ENCODE results near the gene NECAB3.
A peak's percentile ranks its signal among the peaks of the same experiment; 100 is the strongest.

Gene NECAB3

DNA sequence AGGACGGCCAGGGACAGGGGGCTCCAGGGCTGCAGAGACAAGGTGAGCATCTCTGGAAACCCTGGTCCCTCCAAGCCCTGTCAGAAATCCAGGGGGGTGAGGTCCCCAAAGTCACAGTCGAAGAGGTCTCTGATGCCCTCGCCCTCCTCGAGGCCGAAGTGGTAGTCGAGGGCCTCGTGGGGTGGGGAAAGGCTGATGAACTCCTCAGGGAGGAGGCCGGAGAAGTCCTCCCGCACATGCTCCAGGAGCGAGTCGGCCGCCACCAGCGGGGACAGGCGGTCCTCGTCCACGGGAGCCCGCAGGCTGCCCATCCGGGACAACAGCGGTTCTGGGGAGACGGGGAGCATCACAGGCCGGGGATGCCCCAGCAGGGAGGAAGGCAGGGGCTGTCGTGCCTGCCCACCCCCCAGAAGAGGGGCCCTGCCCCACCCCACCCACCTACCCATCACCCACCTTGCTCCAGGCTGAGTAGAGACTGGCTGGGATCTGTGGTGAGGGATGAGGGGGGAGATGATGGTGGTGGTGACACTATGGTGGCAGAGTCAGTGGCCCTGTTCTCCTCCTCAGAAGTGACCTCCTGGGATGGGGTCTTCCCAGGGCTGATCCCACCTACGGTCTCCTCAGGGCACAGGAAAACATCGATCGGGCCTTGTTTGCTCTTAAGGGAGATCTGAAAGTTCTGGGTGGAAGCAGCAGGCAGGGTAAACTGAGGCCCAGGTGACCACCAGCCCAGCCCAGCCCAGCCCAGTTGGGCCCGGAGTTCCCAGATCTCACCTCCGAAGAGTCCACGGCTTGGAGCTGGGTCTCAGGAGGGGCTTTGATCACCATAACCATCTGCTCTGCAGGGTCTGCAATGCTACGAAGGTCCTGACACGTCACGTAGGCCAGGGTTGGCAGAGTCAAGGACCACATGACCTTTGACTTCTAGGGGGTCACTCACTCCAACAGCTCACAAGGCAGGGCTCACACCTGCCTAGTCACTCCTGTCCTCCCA, 2.7 kb upstream of the NECAB3 start:
- no peak for DNase-seq

DNA sequence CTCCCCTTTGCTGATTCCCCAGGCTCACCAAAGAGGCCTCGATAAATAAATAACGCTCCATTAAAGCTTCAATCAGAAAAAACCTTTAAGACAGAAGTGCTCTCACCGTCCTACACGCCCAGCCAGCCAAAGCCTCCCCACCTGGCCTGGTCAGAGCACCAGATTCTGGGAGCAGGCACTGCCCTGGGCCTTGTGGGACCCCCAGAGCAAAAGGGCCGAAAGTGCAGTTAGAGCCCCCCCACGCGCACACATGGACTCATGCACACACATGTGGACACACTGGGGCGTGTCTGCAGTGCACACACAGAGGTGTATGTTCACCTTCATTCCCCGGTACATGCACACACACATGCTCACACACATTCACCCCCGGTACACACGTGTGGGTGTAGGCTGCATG, 1.9 kb upstream of the NECAB3 start:
- no peak for DNase-seq

DNA sequence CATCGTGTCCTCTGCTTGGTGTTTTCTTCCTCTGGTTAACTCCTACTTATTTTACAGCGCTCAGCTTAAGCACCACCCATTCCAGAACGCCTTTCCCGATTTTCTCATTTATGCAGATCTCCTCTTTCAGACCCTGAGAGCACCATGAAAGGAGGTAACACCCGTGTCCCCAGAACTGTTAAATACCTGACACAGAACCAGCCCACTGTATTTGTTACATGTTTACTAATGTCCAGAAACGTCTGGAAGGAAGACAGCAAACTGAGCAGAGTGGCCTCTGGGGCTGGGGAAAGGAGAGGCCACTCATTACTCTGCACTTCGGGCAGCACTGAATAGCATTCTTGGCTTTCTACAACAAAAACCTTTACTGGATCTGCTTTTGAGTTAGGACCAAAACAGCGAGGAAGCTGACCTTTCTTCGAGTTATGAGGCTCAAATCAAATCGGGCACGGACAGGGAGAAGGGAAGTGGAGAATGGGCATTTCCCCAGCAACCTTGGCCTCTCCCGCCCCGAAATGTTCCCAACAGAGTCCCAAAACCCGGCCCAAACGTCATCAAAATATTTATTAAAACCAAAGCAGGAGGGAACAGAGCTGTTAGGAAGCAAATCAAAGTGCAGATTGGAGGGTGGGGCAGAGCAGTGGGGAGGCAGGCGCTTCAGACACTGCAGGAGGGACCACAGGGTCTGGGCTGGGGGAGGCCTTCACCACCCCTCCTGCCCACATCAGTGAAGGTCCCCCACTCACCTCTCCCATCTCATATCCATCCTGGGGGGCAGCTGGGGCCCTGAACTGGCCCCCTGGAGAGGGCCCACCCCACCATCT, 1.1 kb upstream of the NECAB3 start:
- DNase-seq = no peak

DNA sequence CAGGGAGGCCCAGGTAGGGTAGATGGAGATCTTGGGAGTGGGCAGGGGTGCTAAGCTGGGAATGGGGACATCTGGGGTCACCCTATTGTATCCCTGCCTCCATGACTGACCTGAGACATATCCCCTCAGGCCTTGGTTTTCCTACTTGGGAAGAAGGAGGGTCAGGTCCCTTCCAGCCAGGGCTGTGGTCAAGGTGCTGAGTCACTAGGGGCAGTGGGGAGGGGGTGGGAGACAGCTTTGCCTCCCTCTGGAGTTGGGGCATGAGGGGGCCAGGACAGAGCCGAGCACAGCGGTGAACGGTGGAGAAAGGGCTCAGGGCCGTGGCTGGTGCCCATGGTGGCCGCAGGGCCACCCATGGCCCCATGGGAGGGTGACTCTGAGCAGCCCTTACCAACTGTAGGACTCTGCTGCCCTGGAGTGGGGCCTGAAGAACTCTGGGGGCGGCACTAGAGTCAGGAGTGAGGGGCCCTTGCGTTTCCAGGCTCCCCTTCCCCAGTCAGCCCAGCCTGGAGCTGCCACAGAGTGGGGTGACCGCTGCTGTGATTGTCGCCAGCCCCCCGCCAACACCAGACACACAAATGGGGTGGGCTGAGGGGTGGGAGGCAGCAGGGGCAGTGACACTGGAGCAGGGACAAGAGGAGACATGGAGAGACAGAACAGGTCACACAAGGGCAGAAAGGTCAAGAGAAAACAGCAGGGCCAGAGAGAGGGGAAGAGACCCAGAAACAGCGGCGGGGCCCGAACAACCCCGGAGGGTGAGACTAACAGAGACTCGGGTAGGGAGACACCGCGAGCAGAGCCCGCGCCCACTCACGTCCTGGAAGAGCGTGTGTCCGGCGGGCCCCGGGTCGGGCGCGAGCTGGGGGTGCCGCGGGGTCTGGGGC, 576 bp downstream of the NECAB3 start:
- no peak for DNase-seq

DNA sequence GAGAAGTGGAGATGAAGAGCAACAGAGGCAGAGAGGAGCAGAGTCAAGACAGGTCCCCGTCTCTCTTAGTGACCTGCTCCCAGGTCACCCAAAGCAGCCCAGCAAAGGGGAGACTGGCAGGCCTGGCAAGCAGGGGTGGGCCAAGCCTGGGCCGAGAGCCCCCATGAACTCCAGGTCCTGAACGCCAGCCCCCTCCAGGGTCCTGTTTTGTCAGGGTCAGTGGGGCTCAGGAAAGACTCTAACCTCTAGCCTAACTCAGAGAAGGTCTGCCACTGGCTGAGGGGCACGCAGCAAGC, 1.2 kb downstream of the NECAB3 start:
- DNase-seq = no peak

DNA sequence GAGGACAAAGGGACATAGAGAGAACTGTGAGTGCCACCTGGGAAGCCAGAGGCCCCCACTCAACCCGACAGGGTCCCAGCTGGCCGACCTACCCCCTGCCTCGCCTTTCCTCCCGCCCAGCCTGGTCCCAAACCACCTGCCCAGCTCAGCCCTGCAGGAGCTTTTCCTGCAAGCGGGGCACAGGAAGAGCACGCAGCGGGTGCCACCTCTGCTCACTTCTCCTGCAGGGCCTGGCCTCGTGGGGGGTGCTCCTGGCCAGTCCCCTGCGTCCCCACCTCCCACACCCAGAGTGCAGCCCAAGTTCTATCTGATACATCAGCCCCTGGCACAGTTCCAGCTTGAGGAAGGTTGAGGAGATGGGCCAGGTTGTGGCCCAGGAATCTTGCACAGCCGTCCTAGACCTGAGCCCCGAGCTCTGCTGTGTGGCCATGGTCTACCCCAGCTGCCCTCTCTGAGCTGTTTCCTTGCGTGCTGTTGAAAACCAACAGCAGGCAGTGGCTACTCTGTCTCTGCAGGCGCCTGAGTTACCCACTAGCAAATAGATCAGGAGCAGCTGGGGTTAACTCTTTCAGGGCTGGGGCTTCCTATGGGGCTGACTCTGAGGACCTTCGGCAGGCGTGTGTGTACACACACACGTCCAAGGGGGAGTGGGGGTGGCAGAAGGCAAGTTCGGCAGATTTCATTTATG, 1.7 kb downstream of the NECAB3 start:
- DNase-seq = no peak

DNA sequence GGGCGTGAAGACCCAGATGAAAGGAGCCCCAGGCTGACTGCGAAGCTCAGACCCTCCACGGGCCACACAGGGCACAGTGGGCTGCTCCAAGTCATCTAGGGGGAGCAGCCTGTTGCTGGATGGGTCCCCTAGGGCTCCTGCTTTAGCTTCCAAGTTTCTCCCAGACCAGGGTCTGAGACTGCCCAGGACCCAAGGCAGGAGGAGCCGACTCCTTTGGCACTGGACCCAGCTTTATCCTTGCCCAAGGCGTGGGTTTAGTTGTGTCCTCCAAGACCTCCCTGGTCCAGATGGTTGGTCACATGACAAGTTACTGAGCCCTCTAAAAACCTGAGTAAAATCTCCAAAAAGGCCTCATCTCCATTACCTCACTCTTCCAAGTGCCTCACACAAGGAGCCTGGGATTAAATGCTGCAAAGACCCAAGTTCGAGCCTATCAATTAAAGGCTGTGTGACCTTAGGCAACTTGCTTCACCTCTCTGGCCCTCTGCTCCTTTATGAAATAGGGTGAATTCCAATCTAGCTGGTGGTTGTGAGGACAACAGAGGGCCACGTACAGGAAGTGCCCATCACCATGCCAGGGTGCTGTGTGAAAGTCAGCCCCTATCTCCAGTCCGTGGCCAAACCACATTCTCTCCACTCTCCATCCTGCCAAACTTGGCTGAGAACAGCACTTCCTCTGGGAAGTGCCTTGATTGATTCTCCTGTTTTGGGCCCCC, 2.5 kb downstream of the NECAB3 start:
- DNase-seq = no peak

DNA sequence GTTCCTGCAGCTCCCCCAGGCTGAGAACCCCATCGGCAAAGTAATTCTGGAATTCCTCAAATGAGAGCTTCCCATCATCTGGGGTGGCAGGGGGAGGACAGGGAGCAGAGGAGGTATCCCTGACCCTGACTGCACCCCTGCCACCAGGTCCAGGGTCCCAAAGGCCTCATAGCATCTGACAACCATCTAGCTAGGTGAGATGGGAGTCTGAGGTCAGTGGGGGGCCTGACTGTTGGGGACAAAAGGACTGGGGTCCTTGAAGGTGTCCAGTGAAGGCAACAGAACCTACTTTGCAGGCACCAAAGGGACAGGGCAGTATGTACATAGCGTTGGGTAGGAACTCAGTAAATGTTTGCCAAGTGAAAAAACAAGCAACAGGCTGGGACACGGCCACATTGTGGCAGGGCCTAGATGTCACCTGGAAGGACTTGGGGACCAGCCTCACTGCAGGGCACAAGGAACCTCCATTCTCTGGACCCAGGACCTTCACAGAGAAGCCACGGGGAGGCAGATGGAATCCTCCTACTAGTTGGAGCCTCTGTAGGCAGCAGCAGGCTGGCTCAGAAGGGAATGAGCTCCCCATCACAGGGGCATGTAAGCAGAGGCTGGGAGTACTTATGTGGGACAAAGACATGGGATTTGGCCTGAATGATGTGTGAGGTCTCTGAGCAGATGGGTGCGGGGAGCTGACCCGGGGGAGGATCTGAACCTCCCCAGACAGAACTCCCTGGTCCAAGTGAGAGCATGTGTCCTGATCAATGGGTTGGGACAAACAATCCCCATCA, 3.3 kb downstream of the NECAB3 start:
- DNase-seq = no peak

DNA sequence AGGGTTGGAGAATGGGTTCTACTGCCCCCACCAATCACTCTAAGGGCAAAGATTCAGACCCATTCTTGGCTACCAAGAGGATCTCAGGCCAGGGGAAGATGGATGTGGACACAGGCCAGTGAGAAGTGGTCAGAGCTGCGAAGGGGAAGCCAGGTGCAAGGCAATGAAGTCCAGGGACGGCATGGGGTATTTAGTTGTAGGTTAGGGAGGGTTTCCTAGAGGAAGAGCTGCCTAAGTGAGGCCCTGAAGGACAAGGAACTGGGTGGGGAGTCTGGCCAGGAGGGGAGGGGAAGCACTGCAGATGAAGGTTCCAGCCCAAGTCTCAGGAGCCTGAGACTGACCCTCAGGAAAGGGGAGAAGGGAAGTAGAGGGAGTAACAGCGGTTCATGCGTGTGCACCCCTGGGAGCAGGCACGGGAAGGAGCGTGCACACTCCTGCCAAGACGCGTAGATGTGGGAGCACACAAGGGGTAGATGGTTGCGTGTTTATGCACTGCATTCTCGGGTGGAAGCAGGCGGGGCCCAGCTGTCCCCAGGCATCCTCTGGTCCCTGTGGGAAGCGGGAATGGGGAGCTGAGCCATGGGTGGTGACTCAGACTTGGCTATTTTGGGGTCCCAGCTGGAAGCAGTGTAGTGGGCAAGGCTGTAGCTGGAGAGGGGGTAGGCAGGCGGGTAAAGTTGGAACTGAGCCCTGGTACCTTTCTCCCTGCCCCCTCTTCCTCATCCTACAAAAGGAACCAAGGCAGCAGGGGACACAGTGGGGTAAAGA, 4.2 kb downstream of the NECAB3 start:
- no peak for DNase-seq

DNA sequence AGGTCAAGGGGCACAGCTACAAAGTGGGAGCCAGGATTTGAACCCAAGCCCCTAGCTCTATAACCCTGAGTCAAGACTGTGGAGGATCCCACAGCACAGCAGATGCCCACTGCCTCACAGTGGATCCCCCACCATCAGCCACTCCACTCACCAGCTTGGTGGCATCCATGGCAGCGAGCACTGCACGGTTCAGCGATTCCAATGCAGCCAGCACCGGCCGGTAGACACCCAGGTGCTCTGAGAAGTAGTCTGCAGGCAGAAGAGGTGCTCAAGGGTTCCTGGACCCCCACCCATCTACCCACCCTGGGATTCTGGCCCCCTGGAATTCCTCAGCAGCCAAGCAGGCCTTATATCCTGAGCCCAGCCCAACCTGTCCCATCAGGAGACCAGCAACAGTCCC, 5.0 kb downstream of the NECAB3 start:
- DNase-seq = no peak

DNA sequence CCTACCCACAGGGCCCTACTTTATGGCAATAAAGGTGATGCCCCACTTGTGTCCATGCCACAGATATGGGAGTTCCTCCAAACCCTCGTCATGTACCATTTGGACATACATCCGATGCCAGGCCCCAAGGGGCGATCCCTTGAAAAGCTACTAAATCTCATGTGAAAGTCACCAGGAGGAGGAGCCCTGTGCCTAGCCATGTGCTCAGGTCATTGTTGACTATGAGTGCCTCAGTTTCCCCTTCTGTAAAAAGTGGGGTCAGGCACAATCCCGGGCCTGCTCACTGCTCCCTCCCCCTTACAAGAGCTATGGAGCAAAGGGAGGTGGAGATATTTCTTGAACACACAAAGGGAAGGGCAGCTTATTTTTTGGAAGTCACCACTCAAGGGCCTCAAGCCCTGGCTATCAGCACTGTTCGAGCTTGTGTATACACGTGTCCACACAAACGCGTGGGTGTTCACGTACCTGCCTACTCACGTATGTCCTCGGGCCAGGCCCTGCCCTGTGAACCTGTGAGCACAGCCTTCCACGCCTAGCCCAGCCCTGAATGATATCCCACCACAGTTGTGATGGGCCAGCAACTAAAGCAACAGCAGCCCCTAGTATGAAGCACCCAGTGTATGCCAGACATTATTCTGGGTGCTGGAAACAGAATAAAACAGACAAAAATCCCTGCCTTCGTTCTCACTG, 5.6 kb downstream of the NECAB3 start:
- DNase-seq = no peak

DNA sequence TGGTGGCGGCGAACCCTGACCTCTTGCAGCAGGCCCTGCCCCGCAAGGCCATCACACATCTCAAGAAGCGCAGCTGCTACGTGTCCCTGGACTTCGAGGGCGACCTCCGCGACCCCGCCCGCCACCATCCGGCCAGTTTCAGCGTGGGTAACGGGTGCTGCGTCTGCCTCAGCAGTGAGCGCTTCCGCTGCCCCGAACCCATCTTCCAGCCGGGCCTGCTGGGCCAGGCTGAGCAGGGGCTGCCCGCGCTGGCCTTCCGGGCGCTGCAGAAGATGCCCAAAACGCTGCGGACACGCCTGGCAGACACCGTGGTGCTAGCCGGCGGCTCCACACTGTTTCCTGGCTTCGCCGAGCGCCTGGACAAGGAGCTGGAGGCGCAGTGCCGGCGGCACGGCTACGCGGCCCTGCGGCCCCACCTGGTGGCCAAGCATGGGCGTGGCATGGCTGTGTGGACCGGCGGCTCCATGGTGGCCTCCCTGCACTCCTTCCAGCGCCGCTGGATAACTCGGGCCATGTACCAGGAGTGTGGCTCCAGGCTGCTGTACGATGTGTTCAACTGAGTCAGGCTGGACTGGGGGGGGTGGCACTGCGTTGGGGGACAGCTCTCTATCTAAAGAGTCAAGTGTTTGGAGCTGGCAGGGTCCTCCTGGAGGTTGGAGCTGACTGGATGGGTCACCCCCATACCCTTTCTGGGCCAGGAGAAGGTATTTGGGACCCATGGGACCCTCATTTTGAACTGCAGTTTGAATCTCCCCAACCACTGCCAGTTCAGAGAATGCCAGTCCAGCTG, 6.4 kb downstream of the NECAB3 start:
- peak; percentile 79 for DNase-seq

DNA sequence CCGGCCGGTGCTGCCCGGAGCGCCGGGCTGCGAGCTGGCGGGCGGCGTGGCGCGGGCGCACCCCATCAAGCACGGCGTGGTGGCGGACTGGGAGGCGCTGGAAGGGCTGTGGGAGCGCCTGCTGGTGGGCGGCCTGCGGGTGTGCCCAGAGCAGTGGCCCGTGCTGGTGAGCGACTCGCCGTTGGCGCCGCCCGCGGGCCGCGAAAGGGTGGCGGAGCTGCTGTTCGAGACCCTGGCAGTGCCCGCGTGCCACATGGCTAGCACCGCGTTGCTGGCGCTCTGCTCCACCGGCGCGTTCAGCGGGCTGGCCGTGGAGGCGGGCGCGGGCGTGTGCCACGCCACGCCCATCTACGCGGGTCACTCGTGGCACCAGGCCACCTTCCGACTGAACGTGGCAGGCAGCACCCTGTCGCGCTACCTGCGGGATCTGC, 7.0 kb downstream of the NECAB3 start:
- peak; percentile 36 for DNase-seq

DNA sequence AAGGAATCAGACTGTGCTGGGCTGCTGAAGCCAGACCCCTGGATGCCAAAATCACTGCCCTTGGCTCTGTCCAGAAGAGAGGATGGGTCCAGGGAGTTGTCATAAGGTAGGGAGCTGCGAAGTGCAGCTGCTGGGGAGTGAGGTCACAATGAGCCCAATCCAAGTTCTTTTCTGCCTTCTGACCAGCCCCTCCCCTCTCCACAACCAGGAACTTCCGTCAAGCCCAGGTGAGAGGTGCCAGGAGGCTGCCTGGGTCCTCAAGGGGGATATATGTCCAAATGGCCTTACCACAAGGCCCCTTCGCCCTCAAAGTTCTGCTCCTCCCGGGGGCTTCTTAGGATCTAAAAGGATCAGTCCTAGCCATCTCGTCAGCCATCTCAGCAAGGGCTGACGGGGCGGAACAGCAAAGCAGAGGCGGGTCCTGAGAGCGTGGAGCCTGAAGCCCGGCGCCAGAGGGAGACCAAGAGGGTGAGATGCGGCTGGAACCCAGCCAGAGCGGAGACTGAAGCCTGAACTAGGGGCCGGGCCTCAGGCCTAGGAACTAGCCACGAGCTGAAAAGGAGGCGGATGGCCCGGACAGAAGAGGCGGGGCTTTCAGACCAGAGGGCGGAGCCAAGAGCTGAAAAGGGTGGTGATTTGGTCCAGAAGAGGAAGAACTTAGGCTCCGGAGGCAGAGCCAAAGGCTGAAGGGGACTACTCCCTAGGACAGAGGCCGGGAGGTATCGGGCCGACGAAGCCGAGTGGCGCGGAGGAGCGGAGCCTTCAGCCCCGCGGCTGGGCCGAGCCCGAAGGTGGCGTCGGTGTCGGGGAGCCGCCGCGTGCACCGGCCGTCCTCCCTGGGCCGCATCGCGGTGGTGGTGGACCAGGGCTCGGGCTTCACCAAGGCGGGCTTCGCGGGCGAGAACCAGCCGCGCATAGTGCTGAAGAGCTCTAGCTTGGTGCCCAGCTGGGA, 7.7 kb downstream of the NECAB3 start, which contains the start of gene ACTL10:
Gene ACTL10, plus strand, starts transcription at position 651 of the 952 bp plus-strand sequence. CDS start 555 bp downstream, outside the sequence.
- peak; percentile 98 for DNase-seq

DNA sequence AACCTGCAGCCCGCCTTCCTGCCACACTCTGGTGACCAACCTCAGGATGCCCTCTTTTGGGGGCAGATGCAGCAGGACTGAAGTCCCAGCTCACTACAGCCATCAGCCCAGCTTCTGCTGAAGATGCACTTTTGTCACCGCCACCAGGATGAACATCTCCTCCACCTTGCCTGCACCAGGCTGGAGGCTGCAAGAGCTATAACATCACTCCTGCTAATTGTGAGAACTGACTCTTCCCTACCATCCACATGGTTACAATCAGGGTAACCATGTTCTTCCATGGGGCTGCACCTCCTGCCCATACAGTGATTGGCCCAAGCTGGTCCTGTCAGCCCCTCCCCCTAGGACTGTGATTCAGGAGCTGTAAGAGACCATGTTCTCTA, 9.5 kb downstream of the NECAB3 start:
- DNase-seq = no peak

DNA sequence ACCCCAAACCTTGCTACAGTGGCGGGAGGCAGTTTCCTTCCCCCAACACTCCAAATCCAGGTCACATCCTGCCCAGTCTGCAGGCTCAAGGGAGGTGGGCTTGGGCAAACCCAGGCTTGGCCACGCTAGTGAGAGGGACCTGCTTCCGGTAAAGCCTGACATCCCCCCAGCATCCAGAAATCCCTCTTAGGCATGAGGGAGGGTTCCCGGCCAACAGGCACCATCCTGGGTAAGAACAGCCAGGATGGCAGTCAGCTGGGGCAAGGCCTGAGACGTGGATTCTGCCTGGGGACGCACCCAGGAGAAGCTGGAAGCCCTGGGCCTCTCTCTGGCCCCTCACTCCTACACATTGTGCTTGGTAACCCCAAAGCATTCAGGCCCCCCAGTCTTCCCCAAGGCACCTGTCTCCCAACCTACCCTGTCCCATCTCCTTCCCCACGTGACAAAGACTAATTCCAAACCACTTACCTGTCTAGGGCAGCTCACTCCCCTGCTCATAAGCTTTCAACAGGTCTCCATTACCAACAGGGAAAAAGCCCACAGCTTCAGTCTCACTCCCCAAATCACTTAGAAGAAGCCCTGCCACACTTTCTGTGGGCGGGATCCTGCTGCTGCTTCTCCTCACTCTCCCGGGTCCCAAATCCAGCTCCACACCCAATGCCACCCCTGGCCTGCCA, 10.0 kb downstream of the NECAB3 start:
- no peak for DNase-seq

Measured in hematopoietic multipotent progenitor cell treated with erythropoietin and hydrocortisone succinate and interleukin-3 and kit ligand, for 8 days (in vitro differentiated cells).